Measurements from ENCODE around the gene ADAMTS15.

- TF ChIP-seq CTCF (IDR thresholded peaks at IDR 0.05), result no peak
- no peak for TF ChIP-seq POLR2A (IDR thresholded peaks at IDR 0.05)
Observed at GRCh38 chr11:130487924-130488815, 39.7 kb downstream of the ADAMTS15 start.
